HCT116 (cell line): ENCODE results near the gene IL32.

ENCODE experiments used
- CTCF ChIP-seq, 3 experiments: fragments of 200-600 bp in 1 of 3; sonication (generic) in 1 of 3; IDR thresholded peaks in 2 of 3; conservative IDR thresholded peaks in 1 of 3; 2 replicates each; pipeline ENCODE4 v1.5.1; 2012 to 2017; ENCODE audit warnings: low read depth in 2 of 3, low read length in 2 of 3, antibody characterized with exemption in 1 of 3, borderline replicate concordance in 1 of 3, control low read depth in 1 of 3, mild to moderate bottlenecking in 1 of 3, mixed read lengths in 1 of 3, mixed run types in 1 of 3, moderate library complexity in 1 of 3; ENCODE audit not compliant: insufficient read depth in 1 of 3
- EZH2 ChIP-seq: fragments of 200-600 bp; sonication (generic); IDR thresholded peaks from 2 replicates; pipeline ENCODE4 v1.6.1; 2017; ENCODE audit warnings: antibody characterized with exemption, mixed run types
- EZH2phosphoT487 ChIP-seq: fragments of 200-600 bp; IDR thresholded peaks from 2 replicates; pipeline ENCODE4 v1.6.1; 2018; ENCODE audit warnings: antibody characterized with exemption, borderline replicate concordance
- JUND ChIP-seq: IDR thresholded peaks from 2 replicates; pipeline ENCODE4 v1.6.1; 2012
- MAX ChIP-seq: IDR thresholded peaks from 2 replicates; pipeline ENCODE4 v1.6.1; 2012
- POLR2AphosphoS5 ChIP-seq: IDR thresholded peaks from 2 replicates; pipeline ENCODE4 v1.6.1; 2011; ENCODE audit warnings: mild to moderate bottlenecking, low read depth, low read length, moderate library complexity
- RAD21 ChIP-seq: IDR thresholded peaks from 2 replicates; pipeline ENCODE4 v1.6.1; 2012; ENCODE audit warnings: low read depth, mild to moderate bottlenecking
- REST ChIP-seq: IDR thresholded peaks from 2 replicates; pipeline ENCODE4 v1.6.1; 2012; ENCODE audit warnings: low read depth
- SIN3A ChIP-seq: IDR thresholded peaks from 2 replicates; pipeline ENCODE4 v1.6.1; 2012; ENCODE audit warnings: low read depth
- SP1 ChIP-seq: IDR thresholded peaks from 2 replicates; pipeline ENCODE4 v1.6.1; 2012; ENCODE audit warnings: low read depth
- TCF7L2 ChIP-seq: IDR thresholded peaks from 2 replicates; pipeline ENCODE4 v1.7.0; 2011; ENCODE audit warnings: borderline replicate concordance, inconsistent platforms; ENCODE audit not compliant: insufficient read depth, insufficient read length; ENCODE audit errors: extremely low read depth
- YY1 ChIP-seq: IDR thresholded peaks from 2 replicates; pipeline ENCODE4 v1.6.1; 2011; ENCODE audit warnings: low read length, low read depth, moderate library complexity, mild to moderate bottlenecking; ENCODE audit not compliant: insufficient replicate concordance; ENCODE audit errors: extremely low read depth
- ZNF274 ChIP-seq: fragments of 200-500 bp; sonication (Bioruptor generic); IDR thresholded peaks from 2 replicates; pipeline ENCODE4 v1.6.1; 2014; ENCODE audit warnings: mild to moderate bottlenecking, low read depth, low read length, inconsistent platforms

- TF ChIP-seq SIN3A = no peak
- no peak for TF ChIP-seq JUND
- peak in 2 of 3 experiments; percentile 49 to 56; a peak in 4 of 6 replicates for TF ChIP-seq CTCF (IDR thresholded peaks at IDR 0.05 in 2 of 3, conservative IDR thresholded peaks at IDR 0.05 in 1 of 3; ENCODE audit: borderline replicate concordance in 1 of 3, insufficient read depth in 1 of 3, low read depth in 2 of 3, low read length in 2 of 3)
- no peak for TF ChIP-seq EZH2phosphoT487
- TF ChIP-seq MAX = no peak
- TF ChIP-seq EZH2 = no peak
- no peak for TF ChIP-seq REST
- TF ChIP-seq TCF7L2 = no peak
- TF ChIP-seq SP1 = no peak
- no peak for TF ChIP-seq YY1
- TF ChIP-seq POLR2AphosphoS5 = no peak
- no peak for TF ChIP-seq ZNF274
- TF ChIP-seq RAD21 = no peak
These were observed 47.5 kb upstream of the IL32 start, which contains the start of gene CLDN6 for GRCh38 chr16:3017794-3018506.
